ENCODE data around the gene ALPG.

The ALPG gene

GRCh38 chr2:232415138-232415690 lies 8.6 kb downstream of the ALPG start:
- ChIA-PET CTCF (no interaction called here), POLR2A (no interaction called here)
- TF ChIP-seq CTCF (IDR thresholded peaks at IDR 0.05; ENCODE audit: control extremely low read depth, extremely low read depth, low read depth, missing control alignments) = no peak
- DNase-seq (ENCODE audit: extremely low spot score) = no peak

- no peak for DNase-seq (ENCODE audit: extremely low spot score)
- ChIA-PET POLR2A (no interaction called here), CTCF (no interaction called here)
- TF ChIP-seq CTCF (IDR thresholded peaks at IDR 0.05; ENCODE audit: control extremely low read depth, extremely low read depth, low read depth, missing control alignments) = no peak
These were observed 9.3 kb downstream of the ALPG start for GRCh38 chr2:232415736-232416520.

GRCh38 chr2:232416521-232417470 lies 10.2 kb downstream of the ALPG start:
- CTCF ChIA-PET = no interaction called here
- POLR2A ChIA-PET = no interaction called here
- TF ChIP-seq CTCF (IDR thresholded peaks at IDR 0.05; ENCODE audit: control extremely low read depth, extremely low read depth, low read depth, missing control alignments) = no peak
- DNase-seq (ENCODE audit: extremely low spot score) = no peak

GRCh38 chr2:232417489-232417888 lies 10.8 kb downstream of the ALPG start:
- ChIA-PET CTCF (no interaction called here), POLR2A (no interaction called here)
- no peak for TF ChIP-seq CTCF (IDR thresholded peaks at IDR 0.05; ENCODE audit: control extremely low read depth, extremely low read depth, low read depth, missing control alignments)
- DNase-seq (ENCODE audit: extremely low spot score) = no peak

GRCh38 chr2:232418056-232418455 lies 11.4 kb downstream of the ALPG start:
- POLR2A ChIA-PET = no interaction called here
- no peak for DNase-seq (ENCODE audit: extremely low spot score)
- no peak for TF ChIP-seq CTCF (IDR thresholded peaks at IDR 0.05; ENCODE audit: control extremely low read depth, extremely low read depth, low read depth, missing control alignments)
- CTCF ChIA-PET = no interaction called here

GRCh38 chr2:232418466-232419244 lies 12.0 kb downstream of the ALPG start:
- TF ChIP-seq CTCF (IDR thresholded peaks at IDR 0.05; ENCODE audit: control extremely low read depth, extremely low read depth, low read depth, missing control alignments) = no peak
- DNase-seq (ENCODE audit: extremely low spot score) = no peak
- POLR2A ChIA-PET = no interaction called here
- CTCF ChIA-PET = interaction anchor here (1.2 to 1.3 kb wide), 2 partner anchors 21 to 22 kb away, joined by 3 read pairs; no protein-coding TSS in a partner anchor

All from GM10248 (cell line).